Hippocampal formation (tissue), 2 donors: ENCODE results near the gene SLITRK2.

Experiments
- DNase-seq, 2 donors: peaks; one replicate each; lab custom pipeline; 2025; lab: John Stamatoyannopoulos, UW

SLITRK2 gene

DNA sequence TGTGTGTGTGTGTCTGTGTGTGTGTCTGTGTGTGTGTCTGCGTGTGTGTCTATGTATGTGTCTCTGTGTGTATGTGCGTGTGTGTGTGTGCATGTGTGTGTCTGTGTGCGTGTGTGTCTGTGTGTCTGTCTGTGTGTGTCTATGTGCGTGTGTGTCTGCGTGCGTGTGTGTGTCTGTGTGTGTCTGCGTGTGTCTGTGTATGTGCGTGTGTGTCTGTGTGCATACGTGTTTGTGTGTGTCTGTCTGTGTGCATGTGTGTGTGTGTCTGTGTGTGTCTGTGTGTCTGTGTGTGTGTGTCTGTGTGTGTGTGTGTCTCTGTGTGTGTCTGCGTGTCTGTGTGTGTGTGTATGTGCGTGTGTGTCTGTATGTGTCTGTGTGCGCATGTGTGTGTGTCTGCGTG, 35.6 kb downstream of the SLITRK2 start:
- no peak for DNase-seq

DNA sequence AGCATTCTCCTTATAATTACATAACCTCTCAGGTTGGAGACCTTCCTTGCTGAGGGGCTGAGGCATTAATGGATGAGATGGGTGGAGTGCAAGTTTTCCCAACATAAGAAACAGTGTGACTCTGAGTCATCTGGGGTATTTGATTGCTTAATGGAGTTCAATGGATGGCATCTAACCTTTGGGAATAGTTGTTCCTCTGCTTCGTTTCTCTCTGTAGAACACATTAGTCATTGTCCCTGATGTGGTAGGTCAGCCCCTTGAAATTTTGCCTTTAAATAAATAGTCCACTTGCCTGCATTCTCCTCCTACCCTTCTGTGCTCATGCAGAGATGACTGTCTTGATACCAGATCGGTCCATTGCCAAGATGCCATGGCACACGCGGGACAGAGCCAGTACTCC, 38.6 kb downstream of the SLITRK2 start:
- DNase-seq = no peak

DNA sequence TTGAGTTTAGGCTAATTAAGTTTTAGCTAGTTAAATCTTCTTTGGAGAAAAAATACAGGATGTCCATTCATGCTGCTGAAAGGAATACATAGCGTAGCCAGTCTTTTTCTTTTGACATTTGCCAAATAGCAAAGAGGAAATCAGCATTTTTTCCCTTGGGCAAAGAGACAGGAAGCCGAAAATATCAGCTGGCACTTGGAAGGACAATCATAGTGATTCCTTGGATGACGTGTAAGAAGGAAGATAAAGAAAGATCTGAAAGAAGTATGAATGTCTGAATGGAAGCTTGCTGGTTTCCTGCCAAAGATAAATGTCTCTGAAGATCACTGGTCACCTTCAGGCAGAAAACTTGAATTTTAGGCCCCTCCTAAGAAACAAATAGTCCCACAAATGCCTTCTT, 44.2 kb downstream of the SLITRK2 start:
- no peak for DNase-seq

DNA sequence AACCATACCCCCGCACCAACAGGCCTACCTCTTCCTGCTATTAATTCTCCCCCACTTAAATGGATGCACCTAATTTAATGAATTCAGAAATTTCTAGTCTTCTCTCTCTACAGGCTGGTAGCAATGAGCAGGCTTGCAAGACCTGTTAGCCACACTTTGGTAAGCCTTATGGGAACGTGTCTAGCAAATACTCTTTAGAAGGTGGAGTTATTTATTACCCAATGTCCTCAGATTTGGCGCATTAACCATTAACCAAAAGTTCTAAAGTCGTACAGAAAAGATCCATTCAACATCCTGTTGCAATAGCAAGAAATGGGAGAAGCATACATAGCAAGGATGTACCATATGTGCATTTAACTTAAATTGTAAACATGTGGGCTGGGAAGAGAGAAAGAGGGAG, 47.5 kb downstream of the SLITRK2 start:
- no peak for DNase-seq
